Posterior cingulate gyrus (tissue), 11 donors: Measurements from ENCODE around the gene SLAMF8.
A peak's percentile ranks its signal among the peaks of the same experiment; 100 is the strongest.

Experiments used
- DNase-seq, 10 donors: peaks; one replicate each; pipeline versions ENCODE4 v3.0.0 to v3.0.0-alpha.2; 2020 to 2021; ENCODE audit warnings: mixed read lengths in 3 of 10
- intact Hi-C: fragments of 100-400 bp; cut with DNase I; formaldehyde crosslinking; loops from one replicate; pipeline ENCODE4 v1.15.1; 2023

Gene SLAMF8

DNA sequence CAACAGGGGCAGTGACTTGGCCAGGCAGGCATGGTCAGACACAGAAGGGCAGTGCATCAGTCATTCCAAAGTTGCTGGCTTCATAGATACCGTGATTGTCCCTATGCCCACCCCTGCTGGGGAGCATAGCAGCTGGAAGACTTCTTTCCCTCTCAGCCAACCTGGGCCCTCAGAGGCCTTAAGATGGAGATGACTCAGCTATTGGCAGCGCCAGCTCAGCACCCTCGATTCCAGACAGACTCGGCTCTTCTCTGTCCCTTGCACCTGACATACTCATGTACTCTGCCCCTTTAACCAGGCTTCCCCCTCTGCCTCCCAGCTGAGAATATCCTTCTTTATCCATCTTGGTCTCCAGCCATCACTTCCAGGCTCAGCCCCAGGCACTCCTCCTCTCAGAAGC, 16.8 kb downstream of the SLAMF8 start:
- intact Hi-C loops, result no loop called here
- DNase-seq, result no peak

- intact Hi-C loops, result no loop called here
- no peak for DNase-seq
Measured at GRCh38 chr1:159845751-159846629, 19.3 kb downstream of the SLAMF8 start.

DNA sequence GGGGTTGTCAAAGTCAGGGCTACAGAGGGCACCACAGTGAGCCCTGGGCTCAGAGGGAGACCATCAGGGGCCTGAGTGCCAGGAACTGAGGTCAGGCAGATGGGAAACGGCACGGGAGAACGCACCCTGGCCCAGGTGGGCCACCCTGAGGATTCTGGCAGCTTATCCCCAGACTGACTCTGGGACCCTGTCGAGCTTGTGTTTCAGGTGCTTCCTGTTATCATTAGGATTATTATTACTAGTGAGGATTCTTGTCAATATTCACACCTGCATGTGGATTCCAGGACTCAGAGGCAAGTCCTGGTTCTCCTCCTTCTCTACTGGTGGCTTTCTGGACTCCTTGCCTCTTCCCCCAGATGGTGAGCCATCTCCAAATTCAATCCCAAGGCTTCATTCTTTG, 20.6 kb downstream of the SLAMF8 start:
- intact Hi-C loops, result no loop called here
- DNase-seq, result no peak

DNA sequence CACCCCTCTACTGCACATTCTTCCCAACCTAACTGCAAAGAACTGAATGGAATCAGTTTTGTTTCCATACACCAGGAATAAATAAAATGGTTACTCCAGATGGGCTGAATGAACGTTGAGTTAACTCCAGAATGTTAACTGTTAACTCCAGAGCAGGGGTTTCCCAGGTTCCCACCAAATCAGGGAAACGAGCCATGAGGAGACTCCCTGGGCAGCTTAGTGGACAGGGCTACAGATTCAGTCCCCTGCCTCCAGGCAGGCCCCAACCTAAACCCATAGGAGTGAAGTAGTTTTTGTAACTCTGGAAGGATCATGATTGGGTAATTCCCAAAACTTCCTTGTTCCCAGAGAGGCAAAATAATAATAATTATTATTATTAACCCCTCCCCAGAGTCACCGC, 21.7 kb downstream of the SLAMF8 start:
- intact Hi-C loops, result no loop called here
- no peak for DNase-seq

- intact Hi-C loops, result loop anchor here (5.0 kb wide), 1 partner anchor 52 kb away; no protein-coding TSS in a partner anchor
- DNase-seq, result no peak
Measured at GRCh38 chr1:159849626-159850366, 23.1 kb downstream of the SLAMF8 start.

GRCh38 chr1:159851407-159851806, 24.7 kb downstream of the SLAMF8 start:
- DNase-seq, result no peak

GRCh38 chr1:159853417-159854115, 26.9 kb downstream of the SLAMF8 start:
- no peak for DNase-seq
- intact Hi-C loops, result loop anchor here (1.0 to 5.0 kb wide), 2 partner anchors 56 to 73 kb away; partner anchors contain the start of gene DUSP23

More at GRCh38 chr1:159851407-159851806, 24.7 kb downstream of the SLAMF8 start:
- intact Hi-C loops, result loop anchor here (5.0 kb wide), 1 partner anchor 54 kb away; no protein-coding TSS in a partner anchor

DNA sequence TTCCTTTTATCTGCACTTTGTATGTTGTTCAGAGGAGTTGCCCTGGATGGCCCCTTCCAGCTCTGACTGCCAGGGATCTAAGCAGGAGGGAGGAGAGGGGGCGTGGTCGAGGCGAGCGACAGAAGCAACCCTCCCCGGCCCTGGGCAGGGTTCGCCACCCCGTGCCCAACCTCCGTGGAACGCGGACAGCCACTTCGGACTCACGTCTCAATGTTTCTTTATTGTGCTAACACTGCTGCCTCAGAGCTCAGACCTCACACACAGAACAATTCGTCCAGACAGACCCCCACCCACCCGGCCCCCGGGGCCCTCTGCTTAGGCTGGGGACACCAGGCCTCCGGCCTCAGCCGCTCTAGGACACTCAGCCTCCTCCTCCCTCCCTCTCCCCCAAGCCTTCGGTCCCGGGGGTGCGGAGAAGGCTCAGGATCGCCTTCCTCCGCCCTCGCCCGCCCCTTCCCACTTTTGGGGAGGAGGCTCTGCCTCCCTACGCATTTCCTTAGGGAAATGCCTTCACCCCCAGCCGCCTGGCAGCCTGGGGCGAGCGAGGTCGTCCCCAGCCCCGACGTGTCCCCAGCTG, 27.5 kb downstream of the SLAMF8 start:
- intact Hi-C loops, result loop anchor here (1.0 to 5.0 kb wide), 2 partner anchors 57 to 74 kb away; partner anchors contain the start of gene DUSP23
- peak; percentile 38 to 93 (median 64) for DNase-seq

- DNase-seq, result peak; percentile 48 to 97 (median 80)
- intact Hi-C loops, result loop anchor here (1.0 to 5.0 kb wide), 2 partner anchors 57 to 74 kb away; partner anchors contain the start of gene DUSP23
Measured at GRCh38 chr1:159854693-159855192, 28.1 kb downstream of the SLAMF8 start.

DNA sequence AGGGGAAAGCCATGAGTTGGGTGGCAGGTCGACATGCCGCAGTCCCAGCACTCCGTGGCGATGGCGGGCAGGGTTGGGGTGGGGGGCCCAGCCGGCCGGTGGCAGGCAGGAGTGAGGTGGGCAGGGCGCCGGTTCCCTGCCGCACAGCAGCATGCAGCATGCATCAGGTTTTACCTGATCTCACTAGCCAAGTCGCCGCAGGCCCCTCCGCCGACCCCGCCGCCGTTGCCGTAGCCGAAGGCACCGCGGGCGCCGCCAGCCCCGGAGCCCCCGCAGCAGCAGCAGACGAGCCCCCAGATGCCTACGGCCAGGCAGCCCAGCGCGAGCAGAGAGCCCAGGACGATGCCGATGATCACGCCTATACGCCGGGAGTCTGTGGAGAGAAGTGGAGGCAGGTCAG, 29.0 kb downstream of the SLAMF8 start:
- intact Hi-C loops, result no loop called here
- DNase-seq, result no peak

GRCh38 chr1:159856576-159856975, 29.9 kb downstream of the SLAMF8 start:
- intact Hi-C loops, result no loop called here
- DNase-seq, result no peak

DNA sequence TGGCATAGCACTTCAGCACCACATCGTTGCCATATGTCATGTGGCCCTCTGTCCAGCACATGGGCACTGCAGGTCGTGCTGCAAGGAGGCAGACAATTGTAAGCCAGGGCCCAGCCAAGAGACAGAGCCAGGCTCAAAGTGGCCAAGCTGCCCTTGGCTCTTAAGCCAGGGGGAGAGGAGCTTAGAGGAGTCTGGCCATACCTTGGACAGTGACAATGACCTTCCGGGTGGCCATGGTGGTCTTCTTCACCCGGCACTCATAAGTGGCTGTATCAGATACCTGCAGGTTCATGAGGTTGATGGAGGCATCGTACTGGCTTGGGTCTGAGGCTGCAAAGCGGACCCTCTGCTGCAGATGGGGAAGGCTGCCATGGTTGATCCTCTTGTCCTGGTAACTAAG, 31.2 kb downstream of the SLAMF8 start:
- intact Hi-C loops, result no loop called here
- no peak for DNase-seq

GRCh38 chr1:159859767-159860322, 33.2 kb downstream of the SLAMF8 start:
- intact Hi-C loops, result no loop called here
- no peak for DNase-seq

DNA sequence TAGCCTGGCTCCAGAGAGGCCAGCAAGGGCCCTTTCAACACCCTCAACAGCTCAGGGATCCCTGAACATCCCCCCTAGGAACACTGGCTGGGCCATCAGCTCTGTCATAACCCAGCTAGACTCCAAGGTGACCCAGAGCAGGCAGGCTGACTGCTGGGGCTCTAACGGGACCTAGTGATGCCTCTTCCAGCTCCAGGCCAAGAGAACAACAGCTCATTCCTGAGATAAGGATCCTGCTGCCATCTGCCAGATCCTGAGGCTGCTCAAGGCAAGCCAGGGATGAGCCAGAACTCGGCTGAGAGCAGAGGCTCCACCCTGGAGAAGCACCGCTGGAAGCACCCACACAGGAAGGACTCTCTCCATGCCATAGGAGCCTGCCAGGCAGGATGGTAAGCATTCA, 33.8 kb downstream of the SLAMF8 start:
- intact Hi-C loops, result no loop called here
- DNase-seq, result no peak

GRCh38 chr1:159861218-159861617, 34.5 kb downstream of the SLAMF8 start:
- intact Hi-C loops, result no loop called here
- DNase-seq, result peak in 1 of 10 donors; percentile 72

DNA sequence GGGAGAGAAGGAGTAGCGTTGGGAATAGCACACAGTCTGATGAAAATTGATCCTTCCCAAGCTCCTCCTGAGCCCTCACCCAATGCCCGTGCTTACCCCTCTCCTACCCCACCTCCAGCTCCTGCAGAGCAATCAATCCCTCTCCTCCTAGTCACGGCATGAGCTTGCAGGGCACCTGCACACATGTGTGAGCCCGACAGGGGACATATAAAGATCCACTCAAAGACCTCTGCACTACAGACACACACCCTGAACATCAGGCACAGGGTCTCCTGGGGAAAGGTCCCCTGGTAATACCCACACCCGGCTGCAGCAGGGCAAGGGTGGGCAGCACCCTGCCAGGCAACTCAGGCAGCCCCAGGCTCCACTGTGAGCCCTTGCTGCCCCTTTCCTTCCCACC, 35.4 kb downstream of the SLAMF8 start:
- intact Hi-C loops, result no loop called here

GRCh38 chr1:159862557-159862956, 35.9 kb downstream of the SLAMF8 start, which contains the start of gene VSIG8:
TSS of gene VSIG8 (minus strand) at chr1:159862657. CDS start at chr1:159862521, 136 bp downstream.
- DNase-seq, result no peak
- intact Hi-C loops, result no loop called here

More for the DNA sequence above, 35.4 kb downstream of the SLAMF8 start:
- DNase-seq, result peak in 1 of 10 donors; percentile 8

DNA sequence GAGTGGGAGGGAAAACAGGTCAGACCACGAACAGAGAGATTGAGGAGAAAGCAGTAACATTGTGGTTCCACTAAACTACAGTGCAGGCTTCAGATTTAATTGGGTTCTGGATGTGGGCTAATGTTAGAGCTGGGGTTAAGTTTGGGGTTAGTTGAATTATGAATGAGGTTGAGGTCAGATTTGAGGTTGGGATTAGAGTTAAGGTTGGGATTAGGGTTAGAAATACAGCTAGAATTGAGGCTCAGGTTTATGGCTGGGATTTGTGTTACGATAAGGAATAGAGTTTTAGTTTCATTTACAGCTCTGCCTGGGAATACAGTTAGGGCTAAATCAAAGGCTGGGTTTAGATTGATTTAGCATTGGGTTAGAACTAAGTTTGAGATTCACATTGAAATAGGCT, 37.6 kb downstream of the SLAMF8 start:
- intact Hi-C loops, result no loop called here
- no peak for DNase-seq

- intact Hi-C loops, result no loop called here
- DNase-seq, result peak in 1 of 10 donors; percentile 54
Measured at GRCh38 chr1:159866066-159866465, 39.4 kb downstream of the SLAMF8 start.
